SJSA1 (cell line): ENCODE measurements around the gene PSPC1. TPM values are rescaled to one million over a fixed set of nuclear protein-coding genes. Genes with fewer than 3 reads are reported as not detected.
"Not testable (repeated sequence)": the region's sequence is repeated elsewhere in the genome, so short reads cannot be mapped to it uniquely, and the experiment has no call there.

Experiments
- DNase-seq, 2 experiments: peaks; one replicate each; pipeline ENCODE4 v3.0.0-alpha.2; 2015 to 2020; ENCODE audit warnings: low spot score in 2 of 2, low read depth in 1 of 2
- H3K27ac ChIP-seq: fragments of 250-450 bp; sonication (Bioruptor Pico); 2 replicates; pipeline ENCODE4 v1.5.1; 2020; ENCODE audit warnings: mild to moderate bottlenecking, moderate library complexity
- H3K27me3 ChIP-seq: fragments of 250-450 bp; sonication (Bioruptor Pico); replicated peaks from 2 replicates; pipeline ENCODE4 v1.5.1; 2020; ENCODE audit warnings: mild to moderate bottlenecking, moderate library complexity
- H3K36me3 ChIP-seq: fragments of 250-450 bp; sonication (Bioruptor Pico); 2 replicates; pipeline ENCODE4 v1.5.1; 2020; ENCODE audit warnings: mild to moderate bottlenecking
- H3K4me1 ChIP-seq: fragments of 250-450 bp; sonication (Bioruptor Pico); replicated peaks from 2 replicates; pipeline ENCODE4 v1.6.1; 2021; ENCODE audit warnings: mild to moderate bottlenecking
- H3K4me3 ChIP-seq: fragments of 250-450 bp; sonication (Bioruptor Pico); 2 replicates; pipeline ENCODE4 v1.5.1; 2020; ENCODE audit warnings: mild to moderate bottlenecking
- H3K9me3 ChIP-seq: fragments of 250-450 bp; sonication (Bioruptor Pico); replicated peaks from 2 replicates; pipeline ENCODE4 v1.5.1; 2020; ENCODE audit warnings: mild to moderate bottlenecking
- total RNA-seq: library from RNA; depleted of rRNA; stranded (reverse); fragments of >200 nt; shearing (Covaris generic); gene quantifications from 2 replicates; pipeline ENCODE4 v1.2.3, GENCODE V29; 2014; rRNA removed

The PSPC1 gene, protein sequence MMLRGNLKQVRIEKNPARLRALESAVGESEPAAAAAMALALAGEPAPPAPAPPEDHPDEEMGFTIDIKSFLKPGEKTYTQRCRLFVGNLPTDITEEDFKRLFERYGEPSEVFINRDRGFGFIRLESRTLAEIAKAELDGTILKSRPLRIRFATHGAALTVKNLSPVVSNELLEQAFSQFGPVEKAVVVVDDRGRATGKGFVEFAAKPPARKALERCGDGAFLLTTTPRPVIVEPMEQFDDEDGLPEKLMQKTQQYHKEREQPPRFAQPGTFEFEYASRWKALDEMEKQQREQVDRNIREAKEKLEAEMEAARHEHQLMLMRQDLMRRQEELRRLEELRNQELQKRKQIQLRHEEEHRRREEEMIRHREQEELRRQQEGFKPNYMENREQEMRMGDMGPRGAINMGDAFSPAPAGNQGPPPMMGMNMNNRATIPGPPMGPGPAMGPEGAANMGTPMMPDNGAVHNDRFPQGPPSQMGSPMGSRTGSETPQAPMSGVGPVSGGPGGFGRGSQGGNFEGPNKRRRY
- 33.2 and 35.8 TPM in 2 replicates for total RNA-seq

DNA sequence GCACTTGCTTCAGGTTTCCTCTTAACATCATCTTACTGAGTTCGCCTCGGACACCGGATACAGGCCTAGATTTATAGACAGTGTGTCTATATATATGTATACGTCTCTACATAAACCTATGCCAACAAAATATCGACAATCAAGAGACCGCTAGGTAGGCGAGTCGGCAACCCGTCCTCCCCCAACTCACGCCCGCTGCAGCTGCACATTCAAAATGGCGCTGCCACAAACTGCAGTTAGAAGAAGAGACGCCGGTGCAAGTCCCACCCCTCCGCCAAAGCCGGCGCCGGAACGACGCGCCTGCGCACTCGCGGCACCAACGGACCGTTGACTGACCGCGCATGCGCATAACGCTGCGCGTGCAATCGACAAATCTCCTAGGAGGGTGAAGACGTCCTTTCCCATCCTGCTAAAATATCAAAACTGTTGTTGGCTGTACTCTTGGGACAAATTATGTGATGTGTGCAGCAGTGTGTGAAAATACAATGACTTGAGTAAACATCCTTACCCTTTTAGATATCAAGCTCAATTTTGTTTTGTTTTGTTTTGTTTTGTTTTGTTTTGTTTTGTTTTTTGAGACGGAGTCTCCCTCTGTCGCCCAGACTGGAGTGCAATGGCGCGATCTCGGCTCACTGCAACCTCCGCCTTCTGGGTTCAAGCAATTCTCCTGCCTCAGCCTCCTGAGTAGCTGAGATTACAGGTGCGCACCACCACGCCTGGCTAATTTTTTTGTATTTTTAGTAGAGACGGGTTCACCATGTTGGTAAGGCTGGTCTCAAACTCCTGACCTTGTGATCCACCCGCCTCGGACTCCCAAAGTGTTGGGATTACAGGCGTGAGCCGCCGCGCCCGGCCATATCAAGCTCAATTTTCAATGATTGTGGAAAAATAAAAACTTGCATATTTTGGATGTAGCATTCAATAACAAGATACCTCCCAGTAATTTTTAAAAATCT is at the start of gene PSPC1:
TSS of gene PSPC1 (minus strand) at position 219 of the 956 bp plus-strand sequence. CDS start at position 31, 188 bp downstream.
- peak; percentile 90 to 91 for DNase-seq
- H3K4me1 ChIP-seq, H3K27me3 ChIP-seq, H3K9me3 ChIP-seq: not testable (repeated sequence)
- H3K27ac ChIP-seq, result peak within 1 kb of the TSS; percentile 76
- peak within 1 kb of the TSS; percentile 65 for H3K4me3 ChIP-seq
- H3K36me3 ChIP-seq, result peaks cover 10% of the 10 kb centered on the region; the same call in 1 of the 2 replicates

DNA sequence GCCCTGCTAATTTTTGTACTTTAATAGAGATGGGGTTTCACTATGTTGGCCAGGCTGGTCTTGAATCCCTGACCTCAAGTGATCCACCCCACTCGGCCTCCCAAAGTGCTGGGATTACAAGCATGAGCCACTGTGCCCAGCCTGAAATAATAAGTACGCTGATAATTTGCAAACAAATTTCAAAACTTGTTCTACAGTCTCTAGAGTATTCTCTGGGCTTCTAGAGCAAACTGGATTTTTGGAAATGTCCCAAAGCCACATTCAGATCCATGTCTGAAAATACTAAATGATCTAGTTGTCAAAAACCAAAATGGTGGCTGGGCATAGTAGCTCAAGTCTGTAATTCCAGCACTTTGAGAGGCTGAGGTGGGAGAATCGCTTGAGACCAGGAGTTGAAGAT is 39.9 kb upstream of the PSPC1 start:
- DNase-seq, result no peak
- Histone ChIP-seq H3K36me3 (peaks cover 22% of the 10 kb centered on the region), H3K4me1 (no peaks in the 10 kb centered on the region), H3K4me3 (no peak overlapping the region), H3K27ac (no peak overlapping the region), H3K27me3 (no peaks in the 10 kb centered on the region), H3K9me3 (no peaks in the 10 kb centered on the region)

DNA sequence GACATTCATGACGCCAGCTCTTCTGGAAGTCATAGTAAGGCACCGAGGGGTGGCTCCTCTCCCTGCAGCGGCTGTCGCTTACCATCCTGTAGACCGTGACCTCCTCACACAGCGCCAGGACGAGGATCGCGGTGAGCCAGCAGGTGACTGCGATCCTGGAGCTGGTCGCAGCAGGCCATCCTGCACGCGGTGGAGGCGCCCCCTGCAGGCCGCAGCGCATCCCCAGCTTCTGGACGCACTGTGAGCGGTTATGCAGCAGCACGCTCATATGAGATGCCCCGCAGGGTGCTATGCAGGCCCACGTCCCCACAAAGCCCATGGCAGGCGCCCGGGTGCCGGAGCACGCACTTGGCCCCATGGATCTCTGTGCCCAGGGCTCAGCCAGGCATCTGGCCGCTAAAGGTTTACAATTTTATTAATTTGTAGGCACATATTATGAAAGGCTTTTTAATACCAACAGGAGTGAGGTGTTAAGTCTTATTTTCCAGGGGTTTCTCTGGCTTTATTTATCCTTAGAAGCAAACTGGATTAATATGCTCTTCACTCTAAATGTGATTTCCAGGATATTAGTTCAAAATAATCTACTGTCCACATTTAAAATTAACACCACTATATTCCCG is 35.6 kb upstream of the PSPC1 start:
- no peaks in the 10 kb centered on the region for H3K27me3 ChIP-seq
- DNase-seq, result peak in 1 of 2 experiments; percentile 36

DNA sequence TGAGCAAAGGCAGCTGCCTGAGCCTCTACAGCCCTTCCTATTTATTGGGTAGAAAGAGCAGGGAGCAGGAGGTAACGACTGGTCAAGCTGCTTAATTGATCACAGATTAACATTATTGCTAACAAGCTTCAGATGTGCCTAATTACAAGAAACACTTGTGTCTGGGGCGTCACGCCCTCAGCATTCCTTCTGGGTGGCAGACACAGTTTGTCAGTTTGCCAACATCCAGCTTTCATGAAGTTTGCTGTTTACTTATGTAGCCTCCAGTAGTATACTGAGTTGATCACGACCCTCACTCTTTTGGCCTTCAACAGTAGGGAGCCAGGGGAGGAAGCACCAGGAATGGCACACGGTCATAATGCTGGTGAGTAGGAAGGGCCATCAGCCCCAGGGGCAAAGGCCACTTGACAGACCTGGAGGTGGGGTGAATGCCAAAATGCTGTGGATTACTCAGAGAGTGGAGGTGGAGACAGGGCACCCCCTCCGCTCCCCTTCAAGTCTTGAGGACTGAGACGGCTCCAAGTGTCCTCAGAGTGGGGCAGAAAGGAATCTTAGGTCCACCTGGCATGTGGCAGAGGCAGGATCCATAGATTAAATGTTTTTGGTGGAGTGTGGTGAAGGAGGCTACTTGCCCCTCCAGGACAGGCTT is 34.9 kb upstream of the PSPC1 start:
- H3K4me1 ChIP-seq, result no peaks in the 10 kb centered on the region
- no peak overlapping the region for H3K4me3 ChIP-seq
- peaks cover 14% of the 10 kb centered on the region; the same call in 1 of the 2 replicates for H3K36me3 ChIP-seq
- no peak for DNase-seq
- no peaks in the 10 kb centered on the region for H3K9me3 ChIP-seq
- H3K27me3 ChIP-seq, result no peaks in the 10 kb centered on the region
- no peak overlapping the region for H3K27ac ChIP-seq

More for the DNA sequence above, 35.6 kb upstream of the PSPC1 start:
- no peak overlapping the region for H3K27ac ChIP-seq
- peaks cover 14% of the 10 kb centered on the region; the same call in 1 of the 2 replicates for H3K36me3 ChIP-seq
- no peaks in the 10 kb centered on the region for H3K9me3 ChIP-seq
- no peaks in the 10 kb centered on the region for H3K4me1 ChIP-seq
- H3K4me3 ChIP-seq, result no peak overlapping the region

DNA sequence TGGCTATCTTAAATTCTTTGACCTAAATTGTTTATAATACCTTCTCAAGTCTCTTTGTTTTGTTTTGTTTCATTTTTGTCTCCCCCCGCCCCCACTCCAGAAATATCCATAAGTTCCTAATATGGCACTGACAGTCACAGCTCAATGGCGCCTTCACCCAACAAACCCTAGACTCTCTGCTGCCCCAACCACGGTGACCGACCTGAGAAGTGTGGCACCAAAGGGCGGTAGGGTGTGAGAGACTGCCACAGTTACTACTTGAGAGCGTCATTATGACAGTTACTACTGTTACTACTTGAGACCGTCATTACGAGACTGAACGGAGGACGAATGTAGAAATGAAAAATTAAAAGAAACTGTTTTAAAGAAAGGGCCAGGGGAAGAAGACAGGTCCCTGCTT is 34.4 kb upstream of the PSPC1 start:
- peaks cover 14% of the 10 kb centered on the region; the same call in 1 of the 2 replicates for H3K36me3 ChIP-seq
- no peak for DNase-seq
- H3K4me3 ChIP-seq, result no peak overlapping the region
- no peaks in the 10 kb centered on the region for H3K4me1 ChIP-seq
- no peaks in the 10 kb centered on the region for H3K9me3 ChIP-seq
- H3K27ac ChIP-seq, result no peak overlapping the region
- H3K27me3 ChIP-seq, result no peaks in the 10 kb centered on the region

DNA sequence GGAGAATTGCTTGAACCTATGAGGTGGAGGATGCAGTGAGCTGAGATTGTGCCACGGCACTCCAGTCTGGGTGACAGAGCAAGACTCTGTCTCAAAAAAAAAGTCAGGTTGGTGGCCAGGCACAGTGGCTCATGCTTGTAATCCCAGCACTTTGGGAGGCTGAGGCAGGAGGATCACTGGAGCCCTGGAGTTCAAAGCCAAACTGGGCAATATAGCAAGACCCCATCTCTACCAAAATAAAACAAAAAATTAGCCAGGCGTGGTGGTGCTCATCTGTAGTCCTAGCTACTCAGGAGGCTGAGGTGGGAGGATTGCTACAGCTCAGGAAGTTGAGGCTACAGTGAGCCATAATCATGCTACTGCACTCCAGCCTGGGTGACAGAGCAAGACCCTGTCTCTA is 33.1 kb upstream of the PSPC1 start:
- not testable (repeated sequence) for DNase-seq, H3K9me3 ChIP-seq, H3K27me3 ChIP-seq, H3K4me3 ChIP-seq, H3K4me1 ChIP-seq, H3K27ac ChIP-seq
- H3K36me3 ChIP-seq, result peaks cover 14% of the 10 kb centered on the region; the same call in 1 of the 2 replicates

DNA sequence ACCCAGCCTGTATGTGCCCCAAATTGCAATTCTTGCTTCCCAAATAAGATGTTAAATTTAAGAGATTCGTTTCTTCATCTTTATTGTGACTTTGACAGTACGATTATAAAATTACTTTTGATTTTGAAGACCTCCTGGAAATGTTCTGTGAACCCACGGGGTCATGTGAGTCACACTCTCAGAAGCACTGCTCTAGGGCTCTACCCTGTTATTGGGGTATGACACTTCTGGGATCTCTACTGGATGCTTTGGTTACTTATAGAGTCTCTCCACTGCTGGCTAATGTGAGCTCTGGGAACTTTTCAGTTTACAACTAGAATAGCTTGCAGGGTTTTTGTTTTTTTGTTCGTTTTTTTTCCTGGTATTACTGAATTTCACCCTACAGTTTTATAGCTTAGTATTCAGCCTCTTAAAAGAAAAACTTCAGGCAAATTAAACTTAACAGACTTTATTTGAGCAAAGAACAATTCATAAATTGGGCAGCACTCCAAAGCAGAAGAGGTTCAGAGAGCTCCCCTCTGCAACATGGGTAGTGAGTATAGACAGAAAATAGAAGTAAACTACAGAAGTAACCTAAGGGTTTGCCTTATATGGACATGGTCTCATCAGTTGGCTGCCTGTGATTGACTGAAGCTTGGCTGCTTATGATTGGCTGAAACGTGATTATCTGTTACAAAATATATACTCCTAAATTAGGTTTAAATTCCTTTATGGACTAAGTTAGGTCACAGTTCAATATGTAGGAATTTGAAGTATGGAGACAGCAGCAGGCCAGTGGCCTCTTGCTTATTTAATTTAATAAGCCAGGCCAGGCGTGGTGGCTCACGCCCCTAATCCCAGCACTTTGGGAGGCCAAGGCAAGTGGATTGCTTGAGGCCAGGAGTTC is 28.5 kb upstream of the PSPC1 start:
- Histone ChIP-seq H3K9me3 (no peaks in the 10 kb centered on the region), H3K36me3 (no peaks in the 10 kb centered on the region), H3K4me1 (no peaks in the 10 kb centered on the region), H3K27ac (no peak overlapping the region), H3K4me3 (no peak overlapping the region), H3K27me3 (no peaks in the 10 kb centered on the region)
- DNase-seq, result no peak

DNA sequence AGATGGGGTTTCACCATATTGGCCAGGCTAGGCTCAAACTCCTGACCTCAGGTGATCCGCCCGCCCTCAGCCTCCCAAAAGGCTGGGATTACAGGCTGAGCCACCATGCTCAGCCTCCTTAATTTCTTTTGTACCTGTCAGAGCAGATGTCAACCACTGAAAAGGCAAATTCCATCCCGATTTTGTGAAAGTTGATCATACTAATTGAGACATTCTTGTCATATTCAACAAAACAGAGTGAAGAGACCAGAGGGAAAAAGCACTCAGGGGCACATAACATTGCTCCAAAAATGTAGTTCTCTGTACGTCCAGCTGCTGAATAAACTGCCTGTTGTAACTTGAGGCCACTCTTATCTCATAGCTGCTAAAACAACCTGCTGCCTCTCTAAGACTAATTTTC is 27.4 kb upstream of the PSPC1 start:
- Histone ChIP-seq H3K27ac (no peak overlapping the region), H3K4me3 (no peak overlapping the region), H3K27me3 (no peaks in the 10 kb centered on the region), H3K36me3 (no peaks in the 10 kb centered on the region), H3K4me1 (no peaks in the 10 kb centered on the region), H3K9me3 (no peaks in the 10 kb centered on the region)
- no peak for DNase-seq

DNA sequence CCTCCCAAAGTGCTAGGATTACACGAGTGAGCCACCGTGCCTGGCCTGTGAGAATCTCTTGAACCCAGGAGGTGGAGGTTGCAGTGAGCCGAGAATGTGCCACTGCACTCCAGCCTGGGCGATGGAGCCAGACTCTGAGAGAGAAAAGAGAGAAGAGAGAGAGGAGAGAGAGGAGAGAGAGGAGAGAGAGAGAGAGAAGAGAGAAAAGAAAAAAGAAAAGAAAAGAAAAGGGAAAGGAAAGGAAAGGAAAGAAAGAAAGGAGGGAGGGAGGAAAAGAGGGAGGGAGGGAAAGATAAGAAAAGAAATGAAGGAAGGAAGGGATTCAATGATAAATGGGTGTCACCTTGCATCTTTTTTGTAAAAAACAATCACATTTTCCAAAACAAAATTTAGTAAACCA is 23.0 kb upstream of the PSPC1 start:
- no peaks in the 10 kb centered on the region for H3K9me3 ChIP-seq
- H3K27ac ChIP-seq, result no peak overlapping the region
- no peak for DNase-seq
- no peaks in the 10 kb centered on the region for H3K27me3 ChIP-seq
- no peaks in the 10 kb centered on the region for H3K36me3 ChIP-seq
- no peak overlapping the region for H3K4me3 ChIP-seq
- no peaks in the 10 kb centered on the region for H3K4me1 ChIP-seq

DNA sequence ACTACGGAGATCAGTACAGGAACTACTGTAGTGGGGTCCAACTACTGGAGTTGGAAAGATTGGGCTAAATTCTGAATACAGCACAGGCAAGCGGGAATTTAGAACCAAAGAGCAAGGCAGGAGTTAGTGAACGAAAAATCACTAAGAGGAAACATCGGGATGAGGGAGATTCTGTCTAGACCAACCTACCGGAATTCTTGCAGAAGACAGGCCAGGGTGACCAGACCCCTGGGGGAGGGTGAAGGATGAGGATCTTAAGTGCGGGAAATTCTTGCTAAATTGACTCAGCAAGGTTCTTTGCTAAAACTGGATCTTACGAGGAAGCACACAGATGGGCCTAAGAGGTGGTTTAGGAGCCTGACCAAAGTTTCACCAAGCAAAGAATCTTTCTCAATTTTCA is 13.2 kb upstream of the PSPC1 start:
- Histone ChIP-seq H3K36me3 (no peaks in the 10 kb centered on the region), H3K4me1 (no peaks in the 10 kb centered on the region), H3K27me3 (no peaks in the 10 kb centered on the region), H3K4me3 (no peak overlapping the region), H3K27ac (no peak overlapping the region), H3K9me3 (no peaks in the 10 kb centered on the region)
- DNase-seq, result no peak

DNA sequence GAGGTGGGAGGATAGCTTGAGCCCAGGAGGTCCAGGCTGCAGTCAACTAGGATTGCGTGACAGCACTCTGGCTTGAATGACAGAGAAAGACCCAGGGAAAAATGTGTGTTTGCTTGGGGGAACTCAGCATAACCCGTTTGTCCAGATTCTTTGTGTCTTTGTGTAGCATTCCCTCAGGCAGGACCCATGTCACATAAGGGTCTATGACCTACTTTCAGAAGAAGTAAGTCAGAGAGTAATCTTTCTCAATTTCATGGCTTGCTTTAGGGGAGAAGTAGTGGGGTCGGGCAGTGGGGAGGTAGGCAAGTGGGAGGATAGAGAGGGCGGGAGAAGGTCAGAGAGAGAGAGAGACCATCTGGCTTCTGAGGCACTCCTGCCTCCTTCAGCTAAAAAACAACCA is 11.9 kb upstream of the PSPC1 start:
- Histone ChIP-seq H3K36me3 (no peaks in the 10 kb centered on the region), H3K9me3 (no peaks in the 10 kb centered on the region), H3K4me1 (no peaks in the 10 kb centered on the region), H3K27me3 (no peaks in the 10 kb centered on the region), H3K4me3 (no peak overlapping the region), H3K27ac (no peak overlapping the region)
- no peak for DNase-seq

DNA sequence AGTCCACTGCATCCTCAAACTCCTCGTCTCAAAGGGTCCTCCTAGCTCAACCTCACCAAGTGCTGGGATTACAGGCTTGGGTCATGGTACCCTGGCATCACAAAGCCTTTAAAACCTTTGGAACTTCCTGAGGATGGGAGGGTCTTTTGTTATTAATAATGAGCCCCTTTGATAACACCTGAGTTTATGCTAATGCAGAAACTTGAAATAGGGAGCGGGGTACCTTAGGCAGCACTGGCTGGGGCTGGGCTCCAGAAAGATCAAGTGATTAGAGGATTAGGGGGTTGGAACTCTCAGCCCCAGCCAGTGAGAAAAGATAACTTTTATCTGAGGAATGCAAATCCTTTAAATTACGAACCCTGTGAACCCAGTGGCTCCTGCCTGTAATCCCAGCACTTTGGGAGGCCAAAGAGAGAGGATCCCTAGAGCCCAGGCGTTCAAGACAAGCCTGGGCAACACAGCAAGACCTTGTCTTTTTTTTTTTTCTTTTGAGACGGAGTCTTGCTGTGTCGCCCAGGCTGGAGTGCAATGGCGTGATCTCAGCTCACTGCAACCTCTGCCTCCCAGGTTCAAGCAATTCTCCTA is 9.3 kb upstream of the PSPC1 start:
- Histone ChIP-seq H3K27ac (no peak overlapping the region), H3K4me3 (no peak overlapping the region), H3K27me3 (no peaks in the 10 kb centered on the region), H3K4me1 (no peaks in the 10 kb centered on the region), H3K36me3 (no peaks in the 10 kb centered on the region), H3K9me3 (no peaks in the 10 kb centered on the region)
- no peak for DNase-seq
